Activated T-cell treated with anti-CD3 and anti-CD28 coated beads, Interleukin-2, amount 50 U/mL, for 24 hours (primary cell): ENCODE results near the gene CXorf58.
"Not testable (repeated sequence)": the region's sequence is repeated elsewhere in the genome, so short reads cannot be mapped to it uniquely, and the experiment has no call there.

ENCODE experiments used
- DNase-seq: peaks from one replicate; pipeline ENCODE4 v3.0.0-alpha.2; 2020
- H3K27ac Mint-ChIP-seq: 2 replicates; pipeline ENCODE4 v1.8.0; 2020; ENCODE audit warnings: mild to moderate bottlenecking, mixed read lengths
- H3K27me3 Mint-ChIP-seq: 2 replicates; pipeline ENCODE4 v1.8.0; 2020; ENCODE audit warnings: mixed read lengths
- H3K36me3 Mint-ChIP-seq: 2 replicates; pipeline ENCODE4 v1.8.0; 2020; ENCODE audit warnings: low read depth, mixed read lengths
- H3K4me1 Mint-ChIP-seq: 2 replicates; pipeline ENCODE4 v1.8.0; 2020; ENCODE audit warnings: low read depth, mixed read lengths
- H3K4me3 Mint-ChIP-seq: 2 replicates; pipeline ENCODE4 v1.8.0; 2020; ENCODE audit warnings: mild to moderate bottlenecking, moderate library complexity, mixed read lengths
- H3K9me3 Mint-ChIP-seq: 2 replicates; pipeline ENCODE4 v1.8.0; 2020; ENCODE audit warnings: mixed read lengths

CXorf58 gene, protein sequence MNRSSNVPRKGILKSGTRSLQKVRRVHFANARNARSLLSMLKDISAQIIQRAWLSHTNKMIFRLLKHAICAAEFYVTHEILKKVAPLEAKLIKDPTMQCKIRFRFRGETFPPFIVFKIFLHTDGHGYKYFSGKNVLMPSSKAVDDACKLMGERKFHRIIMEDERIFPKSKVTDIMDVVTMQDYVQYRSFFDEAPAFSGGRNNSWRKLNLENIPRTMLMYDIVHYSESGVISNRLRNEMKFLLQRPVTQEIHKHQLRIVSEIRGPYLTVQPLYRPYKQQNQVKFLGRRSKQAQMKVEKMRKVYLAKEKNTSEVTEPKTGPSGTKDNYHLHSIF

DNA sequence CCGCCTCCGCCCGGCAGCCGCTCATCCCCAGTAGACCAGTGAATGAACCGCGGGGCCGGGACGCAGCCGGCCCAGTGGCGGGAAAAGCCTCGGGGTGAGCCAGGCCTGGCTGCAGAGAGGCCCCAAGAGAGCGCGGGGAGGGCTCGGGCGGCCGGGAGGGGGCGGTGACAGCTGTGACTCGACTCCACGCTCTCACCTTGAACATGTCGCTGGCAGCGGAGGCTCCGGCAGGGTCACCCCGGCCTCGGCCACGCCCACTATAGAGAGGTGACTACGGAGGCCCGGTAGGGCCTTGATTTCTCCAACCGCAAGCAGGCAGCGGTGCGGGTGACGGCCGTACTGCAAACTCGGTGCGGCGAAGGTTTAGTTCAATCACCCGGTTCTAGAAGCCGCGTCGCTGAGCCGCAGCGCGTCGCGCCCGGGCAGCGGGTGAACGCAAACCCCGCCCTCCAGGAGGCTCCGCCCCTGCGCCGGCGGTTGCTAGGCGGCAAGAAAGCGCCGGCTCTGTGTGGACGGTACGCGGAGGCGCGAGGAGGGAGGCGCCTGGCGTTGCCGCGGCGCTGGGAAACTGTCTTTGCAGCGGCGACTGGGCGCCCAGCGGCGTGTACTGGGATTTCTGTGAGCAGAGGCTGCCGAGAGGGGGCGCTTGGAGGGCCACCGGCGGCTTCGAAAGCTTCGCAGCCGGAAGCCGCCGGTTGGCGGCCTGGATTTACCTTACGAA is at the start of gene CXorf58, which contains the start of gene APOO:
Gene CXorf58, plus strand, starts transcription at position 509 of the 721 bp plus-strand sequence. CDS start 2,297 bp downstream, outside the sequence.
Gene APOO, minus strand, starts transcription at position 441 of the 721 bp plus-strand sequence. Its CDS starts 236 bp downstream, at position 205.
- peak within 1 kb of the TSS; percentile 81 for H3K4me3 Mint-ChIP-seq

GRCh38 chrX:23859238-23859637 is 48.6 kb upstream of the CXorf58 start:
- H3K4me1 Mint-ChIP-seq, H3K27me3 Mint-ChIP-seq, H3K27ac Mint-ChIP-seq, DNase-seq, H3K4me3 Mint-ChIP-seq, H3K9me3 Mint-ChIP-seq: not testable (repeated sequence)
- peaks cover 11% of the 10 kb centered on the region for H3K36me3 Mint-ChIP-seq

More for the DNA sequence above, at the start of gene CXorf58, which contains the start of gene APOO:
- Mint-ChIP-seq H3K27me3 (peaks cover 8% of the 10 kb centered on the region), H3K36me3 (no peaks in the 10 kb centered on the region), H3K9me3 (no peaks in the 10 kb centered on the region), H3K27ac (peak within 1 kb of the TSS; percentile 92), H3K4me1 (peaks cover 20% of the 10 kb centered on the region)
- peak; percentile 91 for DNase-seq

- Mint-ChIP-seq H3K27ac (no peak overlapping the region), H3K4me3 (no peak overlapping the region), H3K4me1 (no peaks in the 10 kb centered on the region), H3K27me3 (peaks cover 15% of the 10 kb centered on the region), H3K9me3 (no peaks in the 10 kb centered on the region), H3K36me3 (peaks cover 16% of the 10 kb centered on the region)
- no peak for DNase-seq
Observed at GRCh38 chrX:23861215-23861896, 46.5 kb upstream of the CXorf58 start.

DNA sequence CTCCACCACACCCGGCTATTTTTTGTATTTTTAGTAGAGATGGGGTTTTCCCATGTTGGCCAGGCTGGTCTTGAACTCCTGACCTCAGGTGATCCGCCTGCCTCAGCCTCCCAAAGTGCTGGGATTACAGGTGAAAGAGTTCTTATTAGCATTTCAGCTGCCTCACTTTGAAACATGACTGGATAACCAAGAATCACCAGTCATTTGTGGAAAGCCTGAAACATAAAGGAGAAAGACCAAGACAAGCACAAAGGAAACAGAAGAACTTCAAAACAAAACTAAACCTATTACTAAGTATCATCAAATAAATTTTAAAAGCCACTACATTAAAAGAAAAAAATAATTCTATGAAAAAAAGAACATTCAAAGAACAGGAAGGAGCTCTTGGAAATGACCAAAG is 45.9 kb upstream of the CXorf58 start:
- not testable (repeated sequence) for H3K4me1 Mint-ChIP-seq, H3K27ac Mint-ChIP-seq, DNase-seq, H3K9me3 Mint-ChIP-seq, H3K4me3 Mint-ChIP-seq
- Mint-ChIP-seq H3K27me3 (peaks cover 15% of the 10 kb centered on the region), H3K36me3 (peaks cover 16% of the 10 kb centered on the region)

DNA sequence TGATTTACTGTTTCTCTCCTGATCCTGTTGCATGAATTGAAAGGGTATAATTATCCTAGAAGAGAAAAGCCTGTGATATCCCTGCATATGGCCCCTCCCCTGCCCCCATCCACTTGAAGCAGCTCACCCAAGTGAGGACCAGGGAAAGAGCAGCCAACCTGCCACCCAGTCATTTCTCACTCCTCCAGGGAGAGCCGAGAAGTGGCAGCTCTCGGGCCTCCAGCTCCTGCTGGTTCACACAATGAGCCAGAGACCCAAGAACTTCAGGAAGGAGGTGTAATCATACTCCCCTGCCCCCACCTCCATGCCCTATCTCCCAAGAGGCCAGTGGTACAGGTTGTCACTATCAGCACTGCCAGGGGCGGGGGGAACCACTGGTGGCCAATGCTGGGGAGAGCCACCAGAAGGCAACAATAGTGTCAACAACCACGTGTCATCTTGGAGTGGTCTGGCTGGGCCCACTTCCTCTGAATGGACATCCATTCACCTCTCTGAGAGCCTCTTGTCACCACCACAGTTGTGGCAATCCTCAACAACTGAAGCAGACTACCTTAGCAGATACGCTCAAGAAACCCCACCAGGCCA is 43.0 kb upstream of the CXorf58 start:
- no peak for DNase-seq
- H3K9me3 Mint-ChIP-seq, result no peaks in the 10 kb centered on the region
- no peaks in the 10 kb centered on the region for H3K4me1 Mint-ChIP-seq
- peaks cover 21% of the 10 kb centered on the region for H3K27me3 Mint-ChIP-seq
- H3K27ac Mint-ChIP-seq, result no peak overlapping the region
- peaks cover 17% of the 10 kb centered on the region for H3K36me3 Mint-ChIP-seq
- no peak overlapping the region for H3K4me3 Mint-ChIP-seq

DNA sequence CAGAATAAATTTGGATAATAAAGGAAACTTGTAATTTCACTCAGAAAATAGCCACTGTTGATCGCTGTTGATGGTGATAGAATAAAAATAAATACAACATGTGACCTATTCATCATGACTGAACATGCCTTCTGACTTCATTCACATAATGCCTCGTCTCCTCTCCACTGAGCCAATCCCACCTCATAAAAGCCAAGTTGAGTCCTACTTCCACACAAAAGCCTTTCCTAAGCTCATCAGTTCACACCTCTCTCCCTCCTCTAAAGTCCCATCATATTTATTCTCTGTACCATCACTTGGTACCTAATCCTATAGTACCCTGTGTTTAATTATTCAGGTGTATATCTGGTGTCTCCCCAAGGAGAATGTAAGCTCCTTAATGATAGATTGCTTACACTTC is 37.8 kb upstream of the CXorf58 start:
- DNase-seq, result no peak
- H3K4me1 Mint-ChIP-seq, result no peaks in the 10 kb centered on the region
- H3K4me3 Mint-ChIP-seq, result no peak overlapping the region

GRCh38 chrX:23871905-23872546 is 35.8 kb upstream of the CXorf58 start:
- no peak for DNase-seq
- peaks cover 11% of the 10 kb centered on the region for H3K27me3 Mint-ChIP-seq
- H3K4me3 Mint-ChIP-seq, result no peak overlapping the region
- no peak overlapping the region for H3K27ac Mint-ChIP-seq
- H3K4me1 Mint-ChIP-seq, result no peaks in the 10 kb centered on the region
- no peaks in the 10 kb centered on the region for H3K9me3 Mint-ChIP-seq
- H3K36me3 Mint-ChIP-seq, result peaks cover 6% of the 10 kb centered on the region

More for the DNA sequence above, 37.8 kb upstream of the CXorf58 start:
- Mint-ChIP-seq H3K36me3 (peaks cover 13% of the 10 kb centered on the region), H3K27ac (no peak overlapping the region), H3K27me3 (peaks cover 19% of the 10 kb centered on the region), H3K9me3 (no peaks in the 10 kb centered on the region)

DNA sequence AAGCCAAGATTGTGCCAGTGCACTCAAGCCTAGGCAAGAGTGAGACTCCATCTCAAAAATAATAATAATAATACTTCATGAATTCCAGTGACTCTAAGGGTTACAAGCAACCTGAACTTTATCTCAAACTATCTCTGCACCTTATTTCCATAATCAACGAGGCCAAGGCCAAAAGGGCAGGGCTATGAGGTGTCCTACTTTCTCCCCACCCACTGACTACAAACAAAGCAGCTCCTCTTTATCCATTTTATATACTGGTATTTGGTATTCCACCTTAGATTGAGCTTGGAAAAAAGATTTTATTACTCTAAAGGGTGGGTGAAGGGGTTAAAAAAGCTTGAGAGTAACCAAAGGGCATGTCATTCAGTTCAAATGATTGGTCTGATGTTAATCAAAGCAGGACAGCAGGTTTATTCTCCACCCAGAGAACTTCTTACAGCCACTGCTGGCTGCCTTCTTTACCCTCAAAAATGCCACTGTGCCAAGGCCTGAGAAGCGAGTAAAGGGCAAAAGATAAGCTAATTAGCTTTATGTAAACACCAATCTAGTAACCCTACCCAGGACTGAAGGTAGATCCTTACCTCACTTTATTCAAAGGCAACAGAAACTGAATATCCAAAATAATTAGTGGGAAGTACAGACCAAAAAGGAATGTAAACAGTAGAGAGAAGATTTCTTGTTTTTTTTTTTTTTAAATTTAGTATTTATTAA is 28.3 kb upstream of the CXorf58 start:
- peaks cover 5% of the 10 kb centered on the region for H3K36me3 Mint-ChIP-seq
- no peak overlapping the region for H3K4me3 Mint-ChIP-seq
- H3K9me3 Mint-ChIP-seq, result no peaks in the 10 kb centered on the region
- no peak for DNase-seq
- H3K4me1 Mint-ChIP-seq, result peaks cover 13% of the 10 kb centered on the region
- no peaks in the 10 kb centered on the region for H3K27me3 Mint-ChIP-seq
- no peak overlapping the region for H3K27ac Mint-ChIP-seq

DNA sequence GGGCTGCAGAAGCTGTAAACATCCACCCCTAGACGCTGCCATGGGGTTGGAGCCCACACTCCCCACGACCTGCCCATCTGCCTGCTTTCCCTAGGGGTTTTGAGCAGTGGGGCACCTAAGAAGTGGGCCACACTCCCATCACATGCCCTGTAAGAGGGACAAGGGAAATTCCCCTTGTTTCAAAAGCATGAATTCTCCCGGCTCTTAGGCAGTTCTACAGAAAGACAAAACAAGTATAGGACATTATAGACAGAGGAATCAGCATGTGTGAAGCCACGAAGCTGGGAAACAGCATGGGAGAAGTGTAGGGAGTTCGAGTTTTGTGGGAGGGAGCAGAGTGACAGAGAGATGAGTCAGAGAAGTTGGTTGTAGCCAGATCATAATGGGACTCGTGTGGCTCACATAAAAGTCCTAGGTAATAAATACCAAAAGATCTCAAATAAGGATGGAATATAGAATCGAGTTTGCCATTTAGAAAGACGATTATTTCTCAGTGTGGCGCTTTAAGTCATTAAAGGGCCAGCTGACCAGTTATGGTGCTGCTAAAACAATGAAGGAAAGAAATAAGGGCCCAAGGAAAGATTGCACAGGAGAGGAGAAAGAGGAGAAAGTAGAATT is 24.0 kb upstream of the CXorf58 start:
- no peak for DNase-seq
- peaks cover 15% of the 10 kb centered on the region for H3K4me1 Mint-ChIP-seq
- H3K4me3 Mint-ChIP-seq, result no peak overlapping the region
- no peaks in the 10 kb centered on the region for H3K36me3 Mint-ChIP-seq
- no peak overlapping the region for H3K27ac Mint-ChIP-seq
- H3K9me3 Mint-ChIP-seq, result no peaks in the 10 kb centered on the region
- no peaks in the 10 kb centered on the region for H3K27me3 Mint-ChIP-seq

DNA sequence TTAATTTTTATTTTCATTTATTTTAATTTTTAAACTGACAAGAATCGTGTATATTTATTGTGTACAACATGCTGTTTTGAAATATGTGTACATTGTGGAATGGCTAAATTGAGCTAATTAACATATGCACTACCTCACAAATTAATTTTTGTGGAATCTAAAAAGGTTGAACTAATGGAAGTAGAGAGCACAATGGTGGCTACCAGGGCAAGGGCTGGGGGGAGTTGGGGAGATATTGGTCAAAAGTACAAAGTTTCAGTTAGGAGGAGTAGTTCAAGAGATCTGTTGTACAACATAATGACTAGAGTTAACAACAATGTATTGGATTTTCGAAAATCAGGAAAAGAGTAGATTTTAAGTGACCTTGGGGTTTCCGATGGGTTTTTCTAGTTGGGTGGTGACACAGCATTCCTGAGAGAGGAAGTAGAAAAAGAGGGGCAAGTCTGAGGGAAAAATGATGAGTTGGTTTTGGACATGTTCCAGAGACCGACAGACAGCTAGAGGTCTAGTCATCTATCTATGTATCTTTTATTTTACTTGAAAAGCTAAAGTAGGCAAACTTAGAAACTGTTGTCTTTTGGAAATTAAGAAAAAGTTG is 23.3 kb upstream of the CXorf58 start:
- no peaks in the 10 kb centered on the region for H3K9me3 Mint-ChIP-seq
- DNase-seq, result no peak
- H3K27me3 Mint-ChIP-seq, result no peaks in the 10 kb centered on the region
- H3K36me3 Mint-ChIP-seq, result no peaks in the 10 kb centered on the region
- no peak overlapping the region for H3K4me3 Mint-ChIP-seq
- H3K27ac Mint-ChIP-seq, result no peak overlapping the region
- H3K4me1 Mint-ChIP-seq, result peaks cover 15% of the 10 kb centered on the region

DNA sequence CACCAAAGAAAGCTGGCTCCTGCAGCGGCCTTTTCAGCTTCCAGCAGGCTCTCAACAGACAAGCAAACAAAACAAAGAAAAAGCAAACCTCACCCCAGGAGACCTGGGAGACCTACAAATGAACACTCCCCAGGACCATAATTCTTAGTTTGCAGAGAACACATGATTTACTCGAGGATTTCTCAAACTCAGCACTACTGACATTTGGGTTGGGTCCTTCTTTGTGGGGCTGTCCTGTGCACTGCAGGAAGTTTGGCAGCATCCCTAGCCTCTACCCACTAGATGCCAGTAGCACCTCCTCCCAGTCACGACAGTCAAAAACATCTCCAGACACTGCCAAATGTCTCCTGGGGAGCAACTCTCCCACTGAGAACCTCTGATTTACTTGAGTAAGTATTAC is 22.0 kb upstream of the CXorf58 start:
- peaks cover 1% of the 10 kb centered on the region for H3K27me3 Mint-ChIP-seq
- H3K36me3 Mint-ChIP-seq, result no peaks in the 10 kb centered on the region
- H3K9me3 Mint-ChIP-seq, result no peaks in the 10 kb centered on the region
- no peak for DNase-seq
- H3K4me3 Mint-ChIP-seq, result no peak overlapping the region
- peaks cover 15% of the 10 kb centered on the region for H3K4me1 Mint-ChIP-seq
- H3K27ac Mint-ChIP-seq, result no peak overlapping the region

DNA sequence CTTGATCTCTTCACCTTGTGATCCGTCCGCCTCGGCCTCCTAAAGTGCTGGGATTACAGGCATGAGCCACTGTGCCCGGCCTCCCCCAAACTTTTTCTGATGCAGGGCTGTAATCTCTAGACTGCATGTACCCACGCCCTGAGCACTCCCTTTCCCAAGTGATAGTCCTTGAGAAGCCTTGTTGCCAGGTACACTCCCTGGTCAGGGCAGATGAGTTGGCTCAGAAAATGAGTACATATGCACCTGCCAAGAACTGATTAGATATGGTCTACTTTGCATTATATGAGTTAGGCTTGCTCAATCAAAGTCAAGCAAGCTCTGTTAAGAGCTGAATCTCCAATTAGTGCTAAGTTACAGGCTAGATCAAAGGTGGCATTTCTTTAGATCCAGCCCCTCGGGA is 20.4 kb upstream of the CXorf58 start:
- no peak overlapping the region for H3K4me3 Mint-ChIP-seq
- H3K4me1 Mint-ChIP-seq, result peaks cover 15% of the 10 kb centered on the region
- DNase-seq, result no peak
- peaks cover 3% of the 10 kb centered on the region for H3K27me3 Mint-ChIP-seq
- no peak overlapping the region for H3K27ac Mint-ChIP-seq
- H3K36me3 Mint-ChIP-seq, result no peaks in the 10 kb centered on the region
- no peaks in the 10 kb centered on the region for H3K9me3 Mint-ChIP-seq

- Mint-ChIP-seq H3K9me3 (no peaks in the 10 kb centered on the region), H3K36me3 (peaks cover 3% of the 10 kb centered on the region), H3K27me3 (peaks cover 3% of the 10 kb centered on the region), H3K4me1 (peaks cover 15% of the 10 kb centered on the region), H3K4me3 (no peak overlapping the region), H3K27ac (no peak overlapping the region)
- no peak for DNase-seq
Observed at GRCh38 chrX:23887918-23888317, 19.9 kb upstream of the CXorf58 start.
